ENCODE results near the gene SORCS2. TPM values are rescaled to one million over a fixed set of nuclear protein-coding genes. Genes with fewer than 3 reads are reported as not detected.
A peak's percentile ranks its signal among the peaks of the same experiment; 100 is the strongest.

SORCS2 gene
- total RNA-seq, 1 experiment from 2014 or later: 4.1 TPM

GRCh38 chr4:7769396-7770223 is 577.3 kb downstream of the SORCS2 start:
- DNase-seq (no peak), ATAC-seq (no peak)
- Histone ChIP-seq H4K20me1 (ENCODE audit: low read length) (no peaks in the 10 kb centered on the region), H3K27ac (ENCODE audit: low read length) (no peak overlapping the region), H3K4me2 (ENCODE audit: low read length) (no peak overlapping the region), H3K27me3 (ENCODE audit: low read length) (no peaks in the 10 kb centered on the region), H2AFZ (ENCODE audit: low read length) (no peak overlapping the region), H3K9me3 (ENCODE audit: low read length) (no peaks in the 10 kb centered on the region), H3K36me3 (ENCODE audit: low read depth, low read length) (peaks cover 19% of the 10 kb centered on the region; the same call in 1 of the 2 replicates), H3K4me1 (ENCODE audit: insufficient read depth, low read length) (no peaks in the 10 kb centered on the region), H3F3A (ENCODE audit: low read length, unreplicated experiment) (no peaks in the 10 kb centered on the region), H3K9ac (ENCODE audit: low read length) (no peak overlapping the region), H3K9me2 (replicated peaks; ENCODE audit: low read length) (no peaks in the 10 kb centered on the region), H3K4me3 (ENCODE audit: low read length) (no peak overlapping the region), H3K79me2 (ENCODE audit: low read length) (no peaks in the 10 kb centered on the region)
- intact Hi-C loops (cut with micrococcal nuclease): loop anchor here (1.0 kb wide), 1 partner anchor 33 kb away; no protein-coding TSS in a partner anchor
- ChIA-PET CTCF (interaction anchor here (0.7 kb wide), 1 partner anchor 206 kb away, joined by 3 read pairs; no protein-coding TSS in a partner anchor), POLR2A (ENCODE audit: unreplicated experiment) (no interaction called here)
- no peak for TF ChIP-seq EZH2phosphoT487 (IDR thresholded peaks at IDR 0.05; ENCODE audit: borderline replicate concordance, low read length)
- TF ChIP-seq CTCF (conservative IDR thresholded peaks at IDR 0.05; ENCODE audit: low read depth, low read length): no peak
- no peak for TF ChIP-seq EZH2 (IDR thresholded peaks at IDR 0.05; ENCODE audit: low read length, unreplicated experiment)
- no TSS peak for BruUV-seq (replicated peaks)

GRCh38 chr4:7770224-7771050 is 578.1 kb downstream of the SORCS2 start:
- BruUV-seq (replicated peaks): no TSS peak
- ChIA-PET CTCF (no interaction called here), POLR2A (ENCODE audit: unreplicated experiment) (no interaction called here)
- Histone ChIP-seq H3F3A (ENCODE audit: low read length, unreplicated experiment) (no peaks in the 10 kb centered on the region), H3K9ac (ENCODE audit: low read length) (no peak overlapping the region), H2AFZ (ENCODE audit: low read length) (no peak overlapping the region), H3K4me3 (ENCODE audit: low read length) (no peak overlapping the region), H3K9me2 (replicated peaks; ENCODE audit: low read length) (no peaks in the 10 kb centered on the region), H4K20me1 (ENCODE audit: low read length) (no peaks in the 10 kb centered on the region), H3K4me1 (ENCODE audit: insufficient read depth, low read length) (no peaks in the 10 kb centered on the region), H3K4me2 (ENCODE audit: low read length) (no peak overlapping the region), H3K27me3 (ENCODE audit: low read length) (no peaks in the 10 kb centered on the region), H3K36me3 (ENCODE audit: low read depth, low read length) (peaks cover 19% of the 10 kb centered on the region), H3K9me3 (ENCODE audit: low read length) (no peaks in the 10 kb centered on the region), H3K27ac (ENCODE audit: low read length) (no peak overlapping the region), H3K79me2 (ENCODE audit: low read length) (no peaks in the 10 kb centered on the region)
- intact Hi-C loops (cut with micrococcal nuclease): loop anchor here (1.0 kb wide), 1 partner anchor 32 kb away; no protein-coding TSS in a partner anchor
- no peak for TF ChIP-seq EZH2phosphoT487 (IDR thresholded peaks at IDR 0.05; ENCODE audit: borderline replicate concordance, low read length)
- peak; percentile 52 for TF ChIP-seq CTCF (conservative IDR thresholded peaks at IDR 0.05; ENCODE audit: low read depth, low read length)
- ATAC-seq (no peak; the same call in 1 of the 2 replicates), DNase-seq (peak; percentile 15)

All from PC-3 (cell line).